ENCODE data around the gene F2R. TPM values are rescaled to one million over a fixed set of nuclear protein-coding genes. Genes with fewer than 3 reads are reported as not detected.

F2R gene
- total RNA-seq, 2 donors from 2014 or later: 16.1 to 46.7 TPM

GRCh38 chr5:76723906-76724305, 8.0 kb downstream of the F2R start:
- Histone ChIP-seq H3K4me3 (no peak overlapping the region), H3K9me3 (peaks cover 1 to 6% of the 10 kb centered on the region in 2 donors), H3K4me1 (no peaks in the 10 kb centered on the region), H3K27me3 (no peaks in the 10 kb centered on the region), H3K27ac (no peak overlapping the region), H3K36me3 (no peaks in the 10 kb centered on the region)
- TF ChIP-seq, protein P1, sequence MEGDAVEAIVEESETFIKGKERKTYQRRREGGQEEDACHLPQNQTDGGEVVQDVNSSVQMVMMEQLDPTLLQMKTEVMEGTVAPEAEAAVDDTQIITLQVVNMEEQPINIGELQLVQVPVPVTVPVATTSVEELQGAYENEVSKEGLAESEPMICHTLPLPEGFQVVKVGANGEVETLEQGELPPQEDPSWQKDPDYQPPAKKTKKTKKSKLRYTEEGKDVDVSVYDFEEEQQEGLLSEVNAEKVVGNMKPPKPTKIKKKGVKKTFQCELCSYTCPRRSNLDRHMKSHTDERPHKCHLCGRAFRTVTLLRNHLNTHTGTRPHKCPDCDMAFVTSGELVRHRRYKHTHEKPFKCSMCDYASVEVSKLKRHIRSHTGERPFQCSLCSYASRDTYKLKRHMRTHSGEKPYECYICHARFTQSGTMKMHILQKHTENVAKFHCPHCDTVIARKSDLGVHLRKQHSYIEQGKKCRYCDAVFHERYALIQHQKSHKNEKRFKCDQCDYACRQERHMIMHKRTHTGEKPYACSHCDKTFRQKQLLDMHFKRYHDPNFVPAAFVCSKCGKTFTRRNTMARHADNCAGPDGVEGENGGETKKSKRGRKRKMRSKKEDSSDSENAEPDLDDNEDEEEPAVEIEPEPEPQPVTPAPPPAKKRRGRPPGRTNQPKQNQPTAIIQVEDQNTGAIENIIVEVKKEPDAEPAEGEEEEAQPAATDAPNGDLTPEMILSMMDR (IDR thresholded peaks at IDR 0.05): no peak
- no peak for DNase-seq (ENCODE audit: low spot score)

GRCh38 chr5:76724871-76725270, 8.9 kb downstream of the F2R start:
- Histone ChIP-seq H3K36me3 (no peaks in the 10 kb centered on the region), H3K4me3 (no peak overlapping the region), H3K27me3 (no peaks in the 10 kb centered on the region), H3K4me1 (no peaks in the 10 kb centered on the region), H3K27ac (no peak overlapping the region), H3K9me3 (peaks cover 6 to 15% of the 10 kb centered on the region in 2 donors)
- no peak for DNase-seq (ENCODE audit: low spot score)
- TF ChIP-seq, protein P1 (IDR thresholded peaks at IDR 0.05): no peak

DNA sequence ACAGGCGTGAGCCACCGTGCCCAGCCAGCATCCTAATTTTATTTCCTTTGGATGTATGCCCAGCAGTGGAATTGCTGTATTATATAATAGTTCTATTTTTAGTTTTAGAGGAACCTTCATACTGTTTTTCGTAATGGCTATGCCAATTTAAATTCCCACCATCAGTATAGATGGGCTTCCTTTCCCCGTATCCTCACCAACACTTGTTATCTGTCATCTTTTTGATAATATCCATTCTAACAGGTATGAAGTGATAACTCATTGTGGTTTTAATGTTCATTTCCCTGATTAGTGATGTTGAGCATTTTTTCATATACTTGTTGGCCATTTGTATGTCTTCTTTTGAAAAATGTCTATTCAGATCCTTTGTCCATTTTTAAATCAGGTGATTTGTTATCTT, 13.0 kb downstream of the F2R start:
- Histone ChIP-seq H3K36me3 (peaks cover 9% of the 10 kb centered on the region), H3K9me3 (peaks cover 9 to 27% of the 10 kb centered on the region in 2 donors)

DNA sequence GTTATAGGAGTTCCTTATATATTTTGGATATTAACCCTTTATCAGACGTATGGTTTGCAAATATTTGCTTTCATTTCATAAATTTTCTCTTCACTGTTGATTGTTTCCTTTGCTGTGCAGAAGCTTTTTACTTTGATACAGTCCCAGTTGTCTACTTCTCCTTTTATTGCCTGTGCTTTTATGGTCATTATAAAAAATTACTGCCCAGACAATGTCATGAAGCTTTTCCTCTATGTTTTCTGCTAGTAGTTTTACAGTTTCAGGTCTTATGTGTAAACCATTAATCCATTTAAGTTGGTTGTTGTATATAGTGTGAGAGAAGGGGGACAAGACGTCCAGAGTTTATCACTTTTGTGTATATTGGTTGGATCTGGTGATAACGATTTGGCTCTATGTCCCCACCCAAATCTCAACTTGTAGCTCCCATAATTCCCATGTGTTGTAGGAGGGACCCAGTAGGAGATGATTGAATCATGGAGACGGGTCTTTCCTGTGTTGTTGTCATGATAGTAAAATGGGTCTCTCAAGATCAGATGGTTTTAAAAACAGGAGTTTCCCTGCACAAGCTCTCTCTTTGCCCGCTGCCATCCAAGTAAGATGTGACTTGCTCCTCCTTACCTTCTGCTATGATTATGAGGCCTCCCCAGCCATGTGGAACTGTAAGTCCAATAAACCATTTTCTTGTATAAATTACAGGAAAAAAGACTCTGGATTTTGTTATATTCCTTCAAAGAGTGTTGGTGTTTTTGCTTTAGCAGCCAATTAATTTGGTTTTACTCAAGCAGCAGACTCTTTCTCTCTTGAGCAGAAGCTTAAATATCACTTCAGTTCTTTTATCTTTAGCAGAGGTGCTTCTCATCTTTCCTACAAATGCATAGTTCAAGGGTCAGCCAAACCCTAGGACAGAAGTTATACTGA, 13.7 kb downstream of the F2R start:
- H3K27me3 ChIP-seq: no peaks in the 10 kb centered on the region
- H3K27ac ChIP-seq: no peak overlapping the region
- no peaks in the 10 kb centered on the region for H3K4me1 ChIP-seq
- H3K4me3 ChIP-seq: no peak overlapping the region
- TF ChIP-seq, protein P1 (IDR thresholded peaks at IDR 0.05): no peak
- no peak for DNase-seq (ENCODE audit: low spot score)
- peaks cover 9 to 27% of the 10 kb centered on the region in 2 donors for H3K9me3 ChIP-seq
- H3K36me3 ChIP-seq: peaks cover 9% of the 10 kb centered on the region

More for the DNA sequence above, 13.0 kb downstream of the F2R start:
- TF ChIP-seq, protein P1 (IDR thresholded peaks at IDR 0.05): no peak
- Histone ChIP-seq H3K4me1 (no peaks in the 10 kb centered on the region), H3K27ac (no peak overlapping the region), H3K27me3 (no peaks in the 10 kb centered on the region), H3K4me3 (no peak overlapping the region)
- DNase-seq (ENCODE audit: low spot score): no peak

DNA sequence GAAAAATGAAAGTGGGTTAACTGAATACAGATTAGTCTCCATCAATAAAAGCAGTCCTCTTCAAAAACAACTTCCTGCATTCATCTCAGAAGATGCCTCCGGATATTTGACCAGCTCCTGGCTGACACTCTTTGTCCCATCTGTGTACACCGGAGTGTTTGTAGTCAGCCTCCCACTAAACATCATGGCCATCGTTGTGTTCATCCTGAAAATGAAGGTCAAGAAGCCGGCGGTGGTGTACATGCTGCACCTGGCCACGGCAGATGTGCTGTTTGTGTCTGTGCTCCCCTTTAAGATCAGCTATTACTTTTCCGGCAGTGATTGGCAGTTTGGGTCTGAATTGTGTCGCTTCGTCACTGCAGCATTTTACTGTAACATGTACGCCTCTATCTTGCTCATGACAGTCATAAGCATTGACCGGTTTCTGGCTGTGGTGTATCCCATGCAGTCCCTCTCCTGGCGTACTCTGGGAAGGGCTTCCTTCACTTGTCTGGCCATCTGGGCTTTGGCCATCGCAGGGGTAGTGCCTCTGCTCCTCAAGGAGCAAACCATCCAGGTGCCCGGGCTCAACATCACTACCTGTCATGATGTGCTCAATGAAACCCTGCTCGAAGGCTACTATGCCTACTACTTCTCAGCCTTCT, 16.6 kb downstream of the F2R start:
- no peaks in the 10 kb centered on the region for H3K27me3 ChIP-seq
- H3K4me1 ChIP-seq: no peaks in the 10 kb centered on the region
- TF ChIP-seq, protein P1 (IDR thresholded peaks at IDR 0.05): no peak
- H3K36me3 ChIP-seq: peaks cover 9% of the 10 kb centered on the region
- no peak for DNase-seq (ENCODE audit: low spot score)
- no peak overlapping the region for H3K27ac ChIP-seq
- peaks cover 9 to 21% of the 10 kb centered on the region in 2 donors for H3K9me3 ChIP-seq
- no peak overlapping the region for H3K4me3 ChIP-seq

Measured in right atrium auricular region (tissue), 2 donors.